Measurements from ENCODE around the gene FANCD2. TPM values are rescaled to one million over a fixed set of nuclear protein-coding genes. Genes with fewer than 3 reads are reported as not detected.
A peak's percentile ranks its signal among the peaks of the same experiment; 100 is the strongest.
"Not testable (repeated sequence)": the region's sequence is repeated elsewhere in the genome, so short reads cannot be mapped to it uniquely, and the experiment has no call there.

FANCD2 gene
- total RNA-seq, 1 experiment from 2014 or later: 69.2 TPM

DNA sequence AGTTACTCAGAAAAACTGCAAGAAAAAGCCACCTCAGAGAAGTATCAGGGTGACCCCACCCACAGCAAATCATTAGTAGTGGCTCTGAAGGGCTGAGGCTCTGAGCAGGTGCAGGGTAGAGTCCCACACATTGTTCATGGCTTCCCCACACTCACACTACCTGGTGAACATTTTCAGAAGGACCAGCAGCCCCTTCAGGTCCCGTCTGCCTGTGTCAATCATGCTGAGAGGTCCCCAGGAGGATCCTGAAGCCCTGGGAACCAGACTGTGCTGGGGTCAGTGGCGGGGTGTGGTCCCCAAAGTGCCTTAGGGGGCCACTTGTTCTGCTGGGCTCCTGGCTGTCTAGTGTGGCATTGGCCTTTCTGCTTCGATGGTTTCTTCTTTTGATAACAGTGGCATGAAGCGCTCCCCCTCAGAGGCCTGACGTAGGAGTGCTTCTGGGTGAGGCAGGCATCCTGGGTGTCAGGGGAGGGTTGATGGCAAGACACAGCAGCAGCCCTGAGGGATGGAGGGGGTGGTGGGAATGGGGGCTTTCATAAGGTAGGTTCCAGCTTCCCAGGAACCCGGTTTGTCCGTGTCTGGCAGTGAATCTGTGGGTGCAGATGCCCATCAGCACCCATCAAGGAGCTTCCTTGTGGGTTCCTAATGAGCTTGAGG, 19.0 kb upstream of the FANCD2 start:
- DNase-seq (ENCODE audit: low spot score): no peak
- H3K27ac ChIP-seq (ENCODE audit: low read depth, low read length, poor library complexity, severe bottlenecking): no peak overlapping the region
- CTCF ChIA-PET: no interaction called here
- no peak overlapping the region for H3K4me3 ChIP-seq (ENCODE audit: low read depth, low read length, poor library complexity, severe bottlenecking)
- POLR2A ChIA-PET (ENCODE audit: low non-redundant PET): no interaction called here
- no peaks in the 10 kb centered on the region for H3K9me3 ChIP-seq (ENCODE audit: low read depth, low read length, poor library complexity, severe bottlenecking)
- no peaks in the 10 kb centered on the region for H3K36me3 ChIP-seq (ENCODE audit: insufficient read depth, low read length, poor library complexity, severe bottlenecking)
- intact Hi-C loops (cut with micrococcal nuclease; ENCODE audit: unreplicated experiment): no loop called here
- BruUV-seq (replicated peaks): no TSS peak
- no peaks in the 10 kb centered on the region for H3K27me3 ChIP-seq (replicated peaks; ENCODE audit: insufficient read depth, low read depth, low read length, poor library complexity)
- peaks cover 12% of the 10 kb centered on the region for H3K4me1 ChIP-seq (ENCODE audit: insufficient read depth, low read length, poor library complexity, severe bottlenecking)
- TF ChIP-seq EZH2 (IDR thresholded peaks at IDR 0.05; ENCODE audit: borderline replicate concordance, low read depth, low read length, poor library complexity, severe bottlenecking): no peak
- TF ChIP-seq, protein P1, sequence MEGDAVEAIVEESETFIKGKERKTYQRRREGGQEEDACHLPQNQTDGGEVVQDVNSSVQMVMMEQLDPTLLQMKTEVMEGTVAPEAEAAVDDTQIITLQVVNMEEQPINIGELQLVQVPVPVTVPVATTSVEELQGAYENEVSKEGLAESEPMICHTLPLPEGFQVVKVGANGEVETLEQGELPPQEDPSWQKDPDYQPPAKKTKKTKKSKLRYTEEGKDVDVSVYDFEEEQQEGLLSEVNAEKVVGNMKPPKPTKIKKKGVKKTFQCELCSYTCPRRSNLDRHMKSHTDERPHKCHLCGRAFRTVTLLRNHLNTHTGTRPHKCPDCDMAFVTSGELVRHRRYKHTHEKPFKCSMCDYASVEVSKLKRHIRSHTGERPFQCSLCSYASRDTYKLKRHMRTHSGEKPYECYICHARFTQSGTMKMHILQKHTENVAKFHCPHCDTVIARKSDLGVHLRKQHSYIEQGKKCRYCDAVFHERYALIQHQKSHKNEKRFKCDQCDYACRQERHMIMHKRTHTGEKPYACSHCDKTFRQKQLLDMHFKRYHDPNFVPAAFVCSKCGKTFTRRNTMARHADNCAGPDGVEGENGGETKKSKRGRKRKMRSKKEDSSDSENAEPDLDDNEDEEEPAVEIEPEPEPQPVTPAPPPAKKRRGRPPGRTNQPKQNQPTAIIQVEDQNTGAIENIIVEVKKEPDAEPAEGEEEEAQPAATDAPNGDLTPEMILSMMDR (conservative IDR thresholded peaks at IDR 0.05; ENCODE audit: low read depth, low read length): no peak

DNA sequence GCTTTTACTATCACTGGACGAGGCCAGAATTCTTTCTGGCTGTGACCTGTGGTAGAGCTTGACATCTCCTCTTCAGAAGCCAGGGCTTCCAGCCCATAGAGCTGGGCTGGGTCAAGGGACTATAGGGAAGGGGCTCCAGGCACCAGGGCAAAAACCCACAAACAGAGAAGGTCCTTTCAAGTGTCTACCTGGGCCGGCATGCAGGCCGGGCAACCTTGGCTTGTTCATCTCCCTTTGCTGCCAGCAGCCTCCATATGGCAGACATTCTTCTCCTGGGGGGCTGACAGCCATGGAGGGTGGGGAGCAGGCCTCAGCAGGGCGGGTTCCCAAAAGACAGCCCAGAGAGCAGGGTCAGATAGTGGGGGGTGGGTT, 18.0 kb upstream of the FANCD2 start:
- H3K4me3 ChIP-seq (ENCODE audit: low read depth, low read length, poor library complexity, severe bottlenecking); H3K36me3 ChIP-seq (ENCODE audit: insufficient read depth, low read length, poor library complexity, severe bottlenecking); BruUV-seq (replicated peaks); H3K9me3 ChIP-seq (ENCODE audit: low read depth, low read length, poor library complexity, severe bottlenecking); H3K27ac ChIP-seq (ENCODE audit: low read depth, low read length, poor library complexity, severe bottlenecking); H3K27me3 ChIP-seq (replicated peaks; ENCODE audit: insufficient read depth, low read depth, low read length, poor library complexity); POLR2A ChIA-PET (ENCODE audit: low non-redundant PET); intact Hi-C loops (cut with micrococcal nuclease; ENCODE audit: unreplicated experiment); DNase-seq (ENCODE audit: low spot score); CTCF ChIA-PET: not testable (repeated sequence)
- peaks cover 12% of the 10 kb centered on the region for H3K4me1 ChIP-seq (ENCODE audit: insufficient read depth, low read length, poor library complexity, severe bottlenecking)

DNA sequence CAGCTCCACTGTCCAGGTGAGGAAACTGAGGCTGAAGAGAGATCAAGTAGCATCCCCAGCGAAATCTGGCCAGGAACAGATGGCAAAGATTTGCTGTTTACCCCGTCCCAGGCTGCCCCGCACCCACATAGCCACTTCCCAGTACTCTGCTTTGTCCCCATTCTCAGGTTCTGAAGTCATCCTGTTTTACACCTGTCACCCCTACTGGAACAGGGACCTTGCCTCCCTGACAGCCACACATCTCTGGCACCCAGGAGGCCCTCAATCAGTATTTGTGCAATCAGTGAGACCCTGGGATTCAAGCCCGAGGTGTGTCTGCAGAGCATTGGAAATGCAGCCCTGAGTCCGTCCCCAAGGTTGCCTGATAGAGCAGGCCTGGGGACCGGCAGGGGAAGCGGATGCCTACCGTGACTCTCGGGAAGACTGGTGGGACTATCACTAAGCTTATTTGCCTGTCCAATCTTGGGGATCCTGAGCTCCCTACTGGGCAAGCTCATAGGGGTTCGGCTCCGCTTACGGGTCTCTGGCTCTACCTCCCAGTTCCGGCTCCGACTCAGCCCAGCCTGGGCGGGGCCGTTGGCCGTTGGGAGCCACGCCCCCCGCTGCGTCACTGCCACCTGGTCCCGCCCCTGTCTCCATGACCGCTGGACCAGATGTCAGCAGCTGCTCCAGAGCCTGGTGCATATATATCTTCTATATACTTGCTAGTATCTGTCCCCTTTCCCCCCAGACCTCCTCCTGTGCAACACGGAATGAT, 17.5 kb upstream of the FANCD2 start:
- H3K27me3 ChIP-seq (replicated peaks; ENCODE audit: insufficient read depth, low read depth, low read length, poor library complexity): no peaks in the 10 kb centered on the region
- no peaks in the 10 kb centered on the region for H3K9me3 ChIP-seq (ENCODE audit: low read depth, low read length, poor library complexity, severe bottlenecking)
- DNase-seq (ENCODE audit: low spot score): peak; percentile 80
- intact Hi-C loops (cut with micrococcal nuclease; ENCODE audit: unreplicated experiment): no loop called here
- H3K27ac ChIP-seq (ENCODE audit: low read depth, low read length, poor library complexity, severe bottlenecking): peak overlapping the region; percentile 49
- ChIA-PET POLR2A (ENCODE audit: low non-redundant PET) (no interaction called here), CTCF (no interaction called here)
- BruUV-seq (replicated peaks): no TSS peak
- no peaks in the 10 kb centered on the region for H3K36me3 ChIP-seq (ENCODE audit: insufficient read depth, low read length, poor library complexity, severe bottlenecking)
- peak overlapping the region; percentile 48 for H3K4me3 ChIP-seq (ENCODE audit: low read depth, low read length, poor library complexity, severe bottlenecking)
- TF ChIP-seq EZH2 (IDR thresholded peaks at IDR 0.05; ENCODE audit: borderline replicate concordance, low read depth, low read length, poor library complexity, severe bottlenecking): no peak
- H3K4me1 ChIP-seq (ENCODE audit: insufficient read depth, low read length, poor library complexity, severe bottlenecking): peaks cover 12% of the 10 kb centered on the region

DNA sequence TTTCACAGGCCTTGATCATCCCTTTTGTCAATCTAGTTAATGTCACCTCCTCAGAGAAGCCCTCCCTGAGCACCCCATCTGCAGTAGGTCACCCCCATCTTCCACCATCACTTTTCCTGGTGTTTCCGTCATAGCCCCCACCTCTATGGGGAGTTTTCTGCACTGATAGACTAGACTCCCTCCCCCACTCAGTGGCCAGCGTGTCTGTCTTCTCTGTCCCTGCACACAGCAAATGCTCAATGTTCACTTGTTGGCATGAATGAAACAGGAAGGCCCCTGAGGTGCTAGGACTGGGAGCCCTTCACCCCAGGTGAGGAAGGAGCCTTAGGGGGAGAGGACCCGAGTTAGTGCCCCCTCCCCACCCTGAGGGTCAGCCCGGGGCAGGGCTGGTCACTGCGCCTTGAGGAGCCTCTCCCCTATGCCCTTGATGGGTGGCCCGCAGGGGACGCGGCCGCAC, 15.8 kb upstream of the FANCD2 start:
- ChIA-PET CTCF (interaction anchor here (0.6 kb wide), 1 partner anchor 139 kb away, joined by 5 read pairs; no protein-coding TSS in a partner anchor), POLR2A (ENCODE audit: low non-redundant PET) (no interaction called here)
- Histone ChIP-seq H3K27ac (ENCODE audit: low read depth, low read length, poor library complexity, severe bottlenecking) (peak overlapping the region; percentile 49), H3K4me3 (ENCODE audit: low read depth, low read length, poor library complexity, severe bottlenecking) (peak overlapping the region; percentile 54), H3K36me3 (ENCODE audit: insufficient read depth, low read length, poor library complexity, severe bottlenecking) (no peaks in the 10 kb centered on the region), H3K27me3 (replicated peaks; ENCODE audit: insufficient read depth, low read depth, low read length, poor library complexity) (no peaks in the 10 kb centered on the region), H3K9me3 (ENCODE audit: low read depth, low read length, poor library complexity, severe bottlenecking) (no peaks in the 10 kb centered on the region), H3K4me1 (ENCODE audit: insufficient read depth, low read length, poor library complexity, severe bottlenecking) (peaks cover 17% of the 10 kb centered on the region)
- intact Hi-C loops (cut with micrococcal nuclease; ENCODE audit: unreplicated experiment): no loop called here
- DNase-seq (ENCODE audit: low spot score): no peak
- BruUV-seq (replicated peaks): no TSS peak
- TF ChIP-seq EZH2 (IDR thresholded peaks at IDR 0.05; ENCODE audit: borderline replicate concordance, low read depth, low read length, poor library complexity, severe bottlenecking): no peak
- TF ChIP-seq, protein P1 (conservative IDR thresholded peaks at IDR 0.05; ENCODE audit: low read depth, low read length): no peak
